HepG2 (cell line): ENCODE data around the gene NBL1. TPM values are rescaled to one million over a fixed set of nuclear protein-coding genes. Genes with fewer than 3 reads are reported as not detected.
A peak's percentile ranks its signal among the peaks of the same experiment; 100 is the strongest.

Experiments
- FOXA3 ChIP-seq: IDR thresholded peaks from 2 replicates; pipeline ENCODE4 v1.6.1; 2016; ENCODE audit warnings: missing genetic modification reagents, missing compliant biosample characterization
- GLMP ChIP-seq: sonication (generic); formaldehyde crosslinking; IDR thresholded peaks from 2 replicates; pipeline ENCODE4 v1.9.0; 2021; ENCODE audit warnings: missing genetic modification reagents, mild to moderate bottlenecking, borderline replicate concordance
- ISL2 ChIP-seq: sonication (generic); formaldehyde crosslinking; IDR thresholded peaks from 2 replicates; pipeline ENCODE4 v1.5.0; 2020; ENCODE audit warnings: missing genetic modification reagents
- MAF1 ChIP-seq: sonication (generic); formaldehyde crosslinking; IDR thresholded peaks from 2 replicates; pipeline ENCODE4 v1.5.0; 2020; ENCODE audit warnings: missing genetic modification reagents, borderline replicate concordance
- MAX ChIP-seq: IDR thresholded peaks from 2 replicates; pipeline ENCODE4 v1.6.1; 2012; ENCODE audit warnings: inconsistent platforms
- NONO ChIP-seq, 2 experiments: fragments of 450-650 bp in 1 of 2; sonication (generic) in 1 of 2; formaldehyde crosslinking in 1 of 2; IDR thresholded peaks in 1 of 2; conservative IDR thresholded peaks in 1 of 2; 2 replicates each; pipeline versions ENCODE4 v1.6.1 to v1.8.0; 2017 to 2022; ENCODE audit warnings: mild to moderate bottlenecking in 1 of 2, missing genetic modification reagents in 1 of 2, moderate library complexity in 1 of 2
- RCOR2 ChIP-seq: IDR thresholded peaks from 2 replicates; pipeline ENCODE4 v1.6.1; 2016; ENCODE audit warnings: missing biosample characterization, missing genetic modification reagents
- RXRB ChIP-seq: IDR thresholded peaks from 2 replicates; pipeline ENCODE4 v1.6.1; 2016; ENCODE audit warnings: borderline replicate concordance, missing genetic modification reagents, missing compliant biosample characterization
- SMARCE1 ChIP-seq: fragments of 450-650 bp; IDR thresholded peaks from 2 replicates; pipeline ENCODE4 v1.6.1; 2017; ENCODE audit warnings: borderline replicate concordance
- ZNF101 ChIP-seq: sonication (generic); formaldehyde crosslinking; IDR thresholded peaks from 2 replicates; pipeline ENCODE4 v1.4.0; 2020; ENCODE audit warnings: mild to moderate bottlenecking, low read depth, missing genetic modification reagents, borderline replicate concordance
- ZNF264 ChIP-seq: sonication (generic); formaldehyde crosslinking; IDR thresholded peaks from 2 replicates; pipeline ENCODE4 v1.4.0; 2020; ENCODE audit warnings: missing genetic modification reagents
- ZNF441 ChIP-seq: sonication (generic); formaldehyde crosslinking; IDR thresholded peaks from 2 replicates; pipeline ENCODE4 v1.7.0; 2021; ENCODE audit warnings: missing genetic modification reagents, borderline replicate concordance
- ZNF598 ChIP-seq: sonication (generic); formaldehyde crosslinking; IDR thresholded peaks from 2 replicates; pipeline ENCODE4 v1.5.1; 2020; ENCODE audit warnings: mild to moderate bottlenecking, missing genetic modification reagents, borderline replicate concordance
- ZNF713 ChIP-seq: sonication (generic); formaldehyde crosslinking; IDR thresholded peaks from 2 replicates; pipeline ENCODE4 v1.4.0; 2020; ENCODE audit warnings: mild to moderate bottlenecking, missing genetic modification reagents
- polyA plus RNA-seq, 8 experiments: library from polyadenylated mRNA; depleted of rRNA in 3 of 8; stranded (reverse) in 7 of 8; unstranded in 1 of 8; fragments of >200 nt; fragmentation: Illumina TruSeq in 4 of 8; extraction: Trizol in 4 of 8; gene quantifications; 2 replicates each; pipeline versions ENCODE4 v1.2.1 to v1.2.3, GENCODE V29; 2011 to 2016; ENCODE audit warnings: low read depth in 4 of 8, missing spikeins in 1 of 8, mixed read lengths in 1 of 8; ENCODE audit not compliant: insufficient read depth in 1 of 8
- total RNA-seq, 5 experiments: library from RNA; depleted of rRNA; stranded (reverse); fragments of >200 nt; fragmentation: Illumina TruSeq; extraction: Trizol; gene quantifications; 2 replicates each; pipeline ENCODE4 v1.2.3, GENCODE V29; 2016; ENCODE audit warnings: low read depth in 1 of 5
- TF ChIP-seq, protein P1 (sequence below), 2 experiments: sonication (generic) in 1 of 2; formaldehyde crosslinking in 1 of 2; IDR thresholded peaks; 2 replicates each; pipeline versions ENCODE4 v1.6.1 to v1.9.0; 2014 to 2022; ENCODE audit warnings: antibody characterized with exemption in 1 of 2, borderline replicate concordance in 1 of 2, inconsistent platforms in 1 of 2, low read depth in 1 of 2, missing genetic modification reagents in 1 of 2
- TF ChIP-seq, protein P2 (sequence below): sonication (generic); formaldehyde crosslinking; IDR thresholded peaks from 2 replicates; pipeline ENCODE4 v1.5.0; 2020; ENCODE audit warnings: mild to moderate bottlenecking, missing genetic modification reagents, moderate library complexity
- TF ChIP-seq, protein P3 (sequence below): sonication (generic); formaldehyde crosslinking; IDR thresholded peaks from 2 replicates; pipeline ENCODE4 v1.4.0; 2020; ENCODE audit warnings: missing genetic modification reagents, borderline replicate concordance

The NBL1 gene
- total and polyA plus RNA-seq, 2 of the 13 experiments (the other 11 are each of a cell fraction or from before 2014, with no cell fraction given): 2.7 to 13.8 TPM

GRCh38 chr1:19596065-19596713 lies 47.9 kb upstream of the NBL1 start (continued):
- TF ChIP-seq, protein P1, sequence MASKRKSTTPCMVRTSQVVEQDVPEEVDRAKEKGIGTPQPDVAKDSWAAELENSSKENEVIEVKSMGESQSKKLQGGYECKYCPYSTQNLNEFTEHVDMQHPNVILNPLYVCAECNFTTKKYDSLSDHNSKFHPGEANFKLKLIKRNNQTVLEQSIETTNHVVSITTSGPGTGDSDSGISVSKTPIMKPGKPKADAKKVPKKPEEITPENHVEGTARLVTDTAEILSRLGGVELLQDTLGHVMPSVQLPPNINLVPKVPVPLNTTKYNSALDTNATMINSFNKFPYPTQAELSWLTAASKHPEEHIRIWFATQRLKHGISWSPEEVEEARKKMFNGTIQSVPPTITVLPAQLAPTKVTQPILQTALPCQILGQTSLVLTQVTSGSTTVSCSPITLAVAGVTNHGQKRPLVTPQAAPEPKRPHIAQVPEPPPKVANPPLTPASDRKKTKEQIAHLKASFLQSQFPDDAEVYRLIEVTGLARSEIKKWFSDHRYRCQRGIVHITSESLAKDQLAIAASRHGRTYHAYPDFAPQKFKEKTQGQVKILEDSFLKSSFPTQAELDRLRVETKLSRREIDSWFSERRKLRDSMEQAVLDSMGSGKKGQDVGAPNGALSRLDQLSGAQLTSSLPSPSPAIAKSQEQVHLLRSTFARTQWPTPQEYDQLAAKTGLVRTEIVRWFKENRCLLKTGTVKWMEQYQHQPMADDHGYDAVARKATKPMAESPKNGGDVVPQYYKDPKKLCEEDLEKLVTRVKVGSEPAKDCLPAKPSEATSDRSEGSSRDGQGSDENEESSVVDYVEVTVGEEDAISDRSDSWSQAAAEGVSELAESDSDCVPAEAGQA (IDR thresholded peaks at IDR 0.05; ENCODE audit: low read depth): no peak
- TF ChIP-seq, protein P1 (CRISPR knock-in tag; IDR thresholded peaks at IDR 0.05; ENCODE audit: borderline replicate concordance): 0 out of 2 replicates have a peak, but pooled peaks have one; percentile 61
- TF ChIP-seq ZNF713 (no peak), ZNF101 (no peak), FOXA3 (0 out of 2 replicates have a peak, but pooled peaks have one; percentile 9), ZNF441 (CRISPR knock-in tag) (0 out of 2 replicates have a peak, but pooled peaks have one; percentile 17), ZNF264 (CRISPR knock-in tag) (0 out of 2 replicates have a peak, but pooled peaks have one; percentile 40), RXRB (CRISPR knock-in tag) (peak; percentile 76; the same call in 1 of the 2 replicates), SMARCE1 (no peak), GLMP (CRISPR knock-in tag) (no peak), NONO (IDR thresholded peaks at IDR 0.05) (no peak), NONO (CRISPR knock-in tag; conservative IDR thresholded peaks at IDR 0.05) (peak; percentile 43; the same call in 1 of the 2 replicates), ISL2 (CRISPR knock-in tag) (no peak), ZNF598 (CRISPR knock-in tag) (no peak), MAF1 (CRISPR knock-in tag) (no peak), MAX (peak; percentile 4; the same call in 1 of the 2 replicates), RCOR2 (CRISPR knock-in tag) (no peak)
- TF ChIP-seq, protein P2, sequence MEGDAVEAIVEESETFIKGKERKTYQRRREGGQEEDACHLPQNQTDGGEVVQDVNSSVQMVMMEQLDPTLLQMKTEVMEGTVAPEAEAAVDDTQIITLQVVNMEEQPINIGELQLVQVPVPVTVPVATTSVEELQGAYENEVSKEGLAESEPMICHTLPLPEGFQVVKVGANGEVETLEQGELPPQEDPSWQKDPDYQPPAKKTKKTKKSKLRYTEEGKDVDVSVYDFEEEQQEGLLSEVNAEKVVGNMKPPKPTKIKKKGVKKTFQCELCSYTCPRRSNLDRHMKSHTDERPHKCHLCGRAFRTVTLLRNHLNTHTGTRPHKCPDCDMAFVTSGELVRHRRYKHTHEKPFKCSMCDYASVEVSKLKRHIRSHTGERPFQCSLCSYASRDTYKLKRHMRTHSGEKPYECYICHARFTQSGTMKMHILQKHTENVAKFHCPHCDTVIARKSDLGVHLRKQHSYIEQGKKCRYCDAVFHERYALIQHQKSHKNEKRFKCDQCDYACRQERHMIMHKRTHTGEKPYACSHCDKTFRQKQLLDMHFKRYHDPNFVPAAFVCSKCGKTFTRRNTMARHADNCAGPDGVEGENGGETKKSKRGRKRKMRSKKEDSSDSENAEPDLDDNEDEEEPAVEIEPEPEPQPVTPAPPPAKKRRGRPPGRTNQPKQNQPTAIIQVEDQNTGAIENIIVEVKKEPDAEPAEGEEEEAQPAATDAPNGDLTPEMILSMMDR (CRISPR knock-in tag): 0 out of 2 replicates have a peak, but pooled peaks have one; percentile 2
- TF ChIP-seq, protein P3, sequence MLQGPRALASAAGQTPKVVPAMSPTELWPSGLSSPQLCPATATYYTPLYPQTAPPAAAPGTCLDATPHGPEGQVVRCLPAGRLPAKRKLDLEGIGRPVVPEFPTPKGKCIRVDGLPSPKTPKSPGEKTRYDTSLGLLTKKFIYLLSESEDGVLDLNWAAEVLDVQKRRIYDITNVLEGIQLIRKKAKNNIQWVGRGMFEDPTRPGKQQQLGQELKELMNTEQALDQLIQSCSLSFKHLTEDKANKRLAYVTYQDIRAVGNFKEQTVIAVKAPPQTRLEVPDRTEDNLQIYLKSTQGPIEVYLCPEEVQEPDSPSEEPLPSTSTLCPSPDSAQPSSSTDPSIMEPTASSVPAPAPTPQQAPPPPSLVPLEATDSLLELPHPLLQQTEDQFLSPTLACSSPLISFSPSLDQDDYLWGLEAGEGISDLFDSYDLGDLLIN (CRISPR knock-in tag): 0 out of 2 replicates have a peak, but pooled peaks have one; percentile 13
